Retina (tissue), 1 donor: ENCODE data around the gene APOM.

ENCODE experiments used
- DNase-seq: peaks from one replicate; pipeline ENCODE4 v3.0.0-alpha.2; 2016

Gene APOM

DNA sequence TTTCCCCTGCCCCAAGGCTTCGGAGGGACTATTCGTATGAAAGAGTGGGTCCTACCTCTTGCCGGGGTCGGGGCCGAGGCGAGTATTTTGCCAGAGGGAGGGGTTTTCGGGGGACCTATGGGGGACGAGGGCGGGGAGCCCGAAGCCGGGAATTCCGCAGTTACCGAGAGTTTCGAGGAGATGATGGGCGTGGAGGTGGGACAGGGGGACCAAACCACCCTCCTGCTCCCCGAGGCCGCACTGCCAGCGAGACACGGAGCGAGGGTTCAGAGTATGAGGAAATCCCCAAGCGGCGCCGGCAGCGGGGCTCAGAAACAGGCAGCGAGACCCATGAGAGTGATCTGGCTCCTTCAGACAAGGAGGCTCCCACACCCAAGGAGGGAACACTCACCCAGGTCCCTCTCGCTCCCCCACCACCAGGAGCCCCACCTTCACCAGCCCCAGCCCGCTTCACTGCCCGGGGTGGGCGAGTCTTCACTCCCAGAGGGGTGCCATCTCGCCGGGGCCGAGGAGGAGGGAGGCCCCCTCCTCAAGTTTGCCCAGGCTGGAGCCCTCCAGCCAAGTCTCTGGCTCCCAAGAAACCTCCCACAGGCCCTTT lies 23.9 kb upstream of the APOM start:
- DNase-seq, result no peak

DNA sequence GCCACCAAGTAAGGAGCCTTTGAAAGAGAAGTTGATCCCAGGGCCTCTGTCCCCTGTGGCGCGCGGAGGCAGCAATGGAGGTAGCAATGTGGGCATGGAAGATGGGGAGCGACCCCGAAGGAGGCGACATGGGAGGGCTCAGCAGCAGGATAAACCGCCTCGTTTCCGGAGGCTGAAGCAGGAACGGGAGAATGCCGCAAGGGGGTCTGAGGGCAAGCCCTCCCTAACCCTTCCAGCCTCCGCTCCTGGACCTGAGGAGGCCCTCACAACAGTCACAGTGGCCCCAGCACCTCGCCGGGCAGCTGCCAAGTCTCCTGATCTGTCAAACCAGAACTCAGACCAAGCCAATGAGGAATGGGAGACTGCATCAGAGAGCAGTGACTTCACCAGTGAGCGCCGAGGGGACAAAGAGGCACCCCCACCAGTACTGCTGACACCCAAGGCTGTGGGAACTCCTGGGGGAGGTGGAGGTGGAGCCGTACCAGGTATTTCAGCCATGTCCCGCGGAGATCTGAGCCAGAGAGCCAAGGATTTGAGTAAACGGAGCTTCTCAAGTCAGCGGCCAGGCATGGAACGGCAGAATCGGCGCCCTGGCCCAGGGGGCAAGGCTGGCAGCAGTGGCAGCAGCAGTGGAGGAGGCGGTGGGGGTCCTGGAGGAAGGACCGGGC lies 23.3 kb upstream of the APOM start:
- DNase-seq, result no peak

DNA sequence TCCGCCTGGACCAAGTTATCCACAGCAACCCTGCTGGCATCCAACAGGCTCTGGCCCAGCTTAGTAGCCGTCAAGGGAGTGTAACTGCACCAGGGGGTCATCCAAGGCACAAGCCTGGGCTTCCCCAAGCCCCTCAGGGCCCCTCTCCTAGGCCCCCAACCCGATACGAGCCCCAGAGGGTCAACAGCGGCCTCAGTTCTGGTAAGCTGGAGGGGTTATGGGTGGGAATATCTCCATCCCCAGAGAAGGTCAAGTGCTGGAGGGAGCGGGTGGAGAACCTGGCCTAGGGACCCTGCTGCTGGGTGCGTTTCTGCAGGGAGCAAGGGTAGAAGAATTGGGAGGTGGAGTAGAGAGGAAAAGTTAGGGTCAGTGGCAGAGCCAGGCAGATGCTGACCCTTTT lies 22.2 kb upstream of the APOM start:
- DNase-seq, result no peak

DNA sequence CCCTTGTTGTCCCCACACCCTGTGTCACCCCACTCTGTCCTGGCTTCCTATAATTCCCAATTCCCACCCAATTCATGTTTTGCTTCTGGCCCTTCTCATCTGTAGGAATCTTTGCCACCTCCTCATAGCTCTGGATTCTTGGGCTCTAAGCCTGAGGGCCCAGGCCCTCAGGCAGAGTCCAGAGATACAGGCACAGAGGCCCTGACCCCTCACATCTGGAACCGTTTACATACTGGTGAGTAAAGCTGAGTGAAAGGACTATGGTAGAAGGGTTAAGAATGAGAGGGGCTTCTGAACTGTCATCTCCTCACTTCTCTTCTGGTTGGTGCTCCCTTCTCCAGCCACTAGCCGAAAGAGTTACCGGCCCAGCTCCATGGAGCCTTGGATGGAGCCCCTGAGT lies 21.6 kb upstream of the APOM start:
- no peak for DNase-seq

DNA sequence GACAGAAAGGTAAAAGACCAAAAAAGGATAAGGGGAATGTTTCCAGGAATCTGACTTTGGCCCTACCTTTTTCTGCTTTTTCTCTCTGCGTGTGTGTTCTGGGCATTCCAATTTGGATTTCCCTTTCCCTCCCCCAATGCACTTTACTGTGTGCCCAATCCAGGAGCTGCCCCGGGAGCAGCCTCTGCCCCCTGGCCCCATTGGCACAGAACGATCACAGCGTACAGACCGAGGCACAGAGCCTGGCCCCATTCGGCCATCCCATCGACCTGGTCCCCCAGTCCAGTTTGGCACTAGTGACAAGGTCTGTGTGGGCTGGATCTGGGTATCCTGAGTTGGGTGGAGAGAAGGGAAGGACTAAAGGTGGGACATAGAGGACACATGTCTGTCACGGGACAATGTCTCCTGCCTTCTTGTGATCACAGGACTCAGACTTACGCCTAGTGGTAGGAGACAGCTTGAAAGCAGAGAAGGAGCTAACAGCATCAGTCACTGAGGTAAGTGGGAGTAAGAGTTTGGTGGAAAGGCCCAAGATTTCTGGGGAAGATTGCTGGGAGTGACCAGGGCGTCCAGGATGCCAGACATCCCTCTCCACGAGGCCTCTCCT lies 20.6 kb upstream of the APOM start:
- DNase-seq, result no peak

DNA sequence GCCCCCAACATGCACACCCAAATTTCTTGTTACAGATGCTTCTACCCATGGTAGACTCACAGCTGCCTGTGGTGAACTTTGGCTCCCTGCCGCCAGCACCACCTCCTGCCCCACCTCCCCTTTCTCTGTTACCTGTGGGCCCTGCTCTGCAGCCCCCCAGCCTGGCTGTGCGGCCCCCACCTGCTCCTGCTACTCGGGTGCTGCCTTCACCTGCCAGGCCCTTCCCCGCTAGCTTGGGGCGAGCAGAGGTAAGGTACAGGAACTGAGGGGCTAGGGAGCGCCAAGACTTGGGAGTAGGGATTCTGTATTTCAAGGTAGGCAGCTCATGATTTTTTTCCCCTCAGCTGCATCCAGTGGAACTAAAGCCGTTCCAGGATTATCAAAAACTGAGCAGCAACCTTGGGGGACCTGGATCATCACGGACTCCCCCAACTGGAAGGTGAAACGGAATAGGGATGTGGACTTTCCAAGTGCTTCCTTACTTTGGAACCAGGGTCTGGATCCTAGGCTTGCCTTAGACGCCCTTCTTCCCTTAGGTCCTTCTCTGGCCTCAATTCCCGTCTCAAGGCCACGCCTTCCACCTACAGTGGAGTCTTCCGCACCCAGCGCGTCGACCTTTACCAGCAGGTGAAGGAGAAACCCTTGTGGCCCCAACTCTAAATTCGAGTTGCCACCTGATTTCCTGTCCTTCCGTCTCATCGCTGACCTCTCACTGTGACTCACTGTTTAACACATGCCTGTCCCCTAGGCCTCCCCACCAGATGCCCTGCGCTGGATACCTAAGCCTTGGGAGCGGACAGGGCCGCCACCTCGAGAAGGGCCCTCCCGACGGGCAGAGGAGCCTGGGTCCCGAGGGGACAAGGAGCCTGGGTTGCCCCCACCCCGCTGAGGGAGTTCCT lies 18.7 kb upstream of the APOM start:
- no peak for DNase-seq

DNA sequence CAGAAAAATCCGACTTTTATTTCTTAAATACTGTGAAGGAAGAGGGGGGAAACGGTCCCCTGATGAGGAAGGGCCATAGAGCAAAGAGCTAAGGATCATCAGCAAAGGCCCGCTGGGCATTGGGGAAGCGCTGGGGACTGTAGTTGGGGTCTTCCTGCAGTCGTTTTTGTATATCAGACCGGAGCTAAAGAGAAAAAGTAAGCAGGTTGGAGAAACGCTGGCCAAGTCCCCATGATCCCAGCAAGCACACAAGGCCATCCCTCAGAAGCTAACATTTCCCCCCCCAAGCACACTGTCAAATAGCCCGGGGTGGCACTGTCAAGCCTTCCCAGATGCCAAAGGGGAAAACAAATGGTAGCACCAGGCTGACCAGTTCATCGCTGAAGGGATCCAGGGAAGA lies 16.7 kb upstream of the APOM start:
- DNase-seq, result no peak

DNA sequence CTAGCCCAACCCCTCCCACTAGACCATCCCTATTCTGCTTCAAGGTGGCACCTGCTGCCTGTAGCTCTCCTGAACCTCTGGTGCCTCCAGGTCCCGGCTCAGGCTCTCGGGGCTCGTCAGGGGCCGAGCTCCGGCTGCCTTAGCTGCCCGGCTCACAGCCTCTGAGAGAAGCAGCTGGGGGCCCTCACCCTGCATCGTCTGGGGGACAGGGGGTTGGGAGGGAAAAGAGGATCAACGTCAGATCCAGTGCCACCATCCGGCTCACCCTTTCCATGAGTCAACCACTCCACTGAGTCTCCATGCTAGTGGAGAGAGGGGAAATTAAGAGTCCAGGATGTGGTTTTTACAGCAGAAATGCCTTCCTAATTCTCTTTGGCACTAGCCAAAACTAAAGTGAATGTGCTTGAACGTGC lies 16.2 kb upstream of the APOM start:
- no peak for DNase-seq

DNA sequence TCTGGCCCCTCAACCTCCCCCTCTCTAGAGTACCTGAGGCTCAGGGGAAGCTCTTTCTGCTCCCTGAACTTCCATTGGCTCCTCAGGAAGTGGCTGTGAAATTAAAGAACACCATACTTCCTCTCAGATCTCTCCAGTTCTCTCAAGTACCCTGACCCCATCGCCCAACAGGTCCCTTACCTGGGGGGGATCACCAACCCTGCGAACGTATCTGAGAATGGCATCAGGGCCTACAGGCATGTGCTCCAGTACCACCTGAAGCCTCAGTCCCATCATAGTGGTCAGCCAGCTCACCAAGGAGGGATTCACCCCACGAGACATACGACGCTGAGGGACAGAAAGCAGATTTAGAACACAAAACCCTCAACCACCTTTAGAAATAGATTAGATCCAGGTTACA lies 15.1 kb upstream of the APOM start:
- DNase-seq, result no peak

DNA sequence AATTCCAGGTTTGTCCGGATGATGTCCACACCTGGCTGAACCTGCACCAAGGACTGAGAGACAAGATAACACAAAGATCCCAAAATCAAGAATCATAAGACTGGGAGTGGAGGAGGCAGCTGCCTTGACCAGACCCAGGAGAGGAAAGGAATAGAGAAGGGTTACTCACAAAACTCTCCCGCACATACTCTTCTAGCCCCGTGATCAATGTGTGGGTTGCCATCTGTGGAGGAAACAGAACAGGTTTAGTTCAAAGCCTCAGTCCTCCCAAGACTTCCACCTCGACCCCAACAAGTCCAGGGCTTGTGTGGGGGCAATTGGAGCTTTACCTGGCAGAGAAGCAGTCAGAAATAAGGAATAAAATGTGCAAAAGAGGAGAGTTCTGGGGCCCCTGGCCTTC lies 14.3 kb upstream of the APOM start:
- DNase-seq, result no peak

DNA sequence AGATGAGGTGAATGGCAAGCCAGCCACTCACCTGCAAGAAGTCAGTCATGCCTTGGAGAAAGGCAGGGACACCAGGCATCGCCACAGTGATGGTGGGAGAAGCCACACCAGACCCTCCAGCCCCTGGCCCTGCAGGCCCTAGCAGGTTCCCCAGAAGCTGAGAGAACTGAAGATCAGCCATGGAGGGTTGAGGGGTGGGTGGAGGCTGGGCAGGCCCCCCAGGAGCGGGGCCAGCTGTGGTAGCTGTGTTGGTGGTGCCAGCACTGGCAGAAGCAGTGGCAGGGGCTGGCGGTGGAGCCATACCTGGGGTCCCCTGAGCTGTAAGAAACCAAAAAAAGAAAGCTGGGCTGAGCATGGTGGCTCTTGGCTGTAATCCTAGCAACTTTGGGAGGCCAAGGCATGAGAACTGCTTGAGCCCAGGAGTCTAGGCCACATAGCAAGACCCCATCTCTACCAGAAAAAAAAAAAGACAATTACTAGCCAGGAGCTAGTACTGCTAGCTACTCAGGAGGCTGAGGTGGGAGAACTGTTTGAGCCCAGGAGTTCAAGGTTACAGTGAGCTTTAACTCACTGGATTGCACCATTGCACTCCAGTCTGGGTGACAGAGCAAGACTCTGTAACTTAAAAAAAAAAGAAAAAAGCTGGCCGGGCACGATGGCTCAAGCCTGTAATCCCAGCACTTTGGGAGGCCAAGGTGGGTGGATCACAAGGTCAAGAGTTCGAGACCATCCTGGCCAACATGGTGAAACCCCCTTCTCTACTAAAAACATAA lies 12.7 kb upstream of the APOM start:
- no peak for DNase-seq

DNA sequence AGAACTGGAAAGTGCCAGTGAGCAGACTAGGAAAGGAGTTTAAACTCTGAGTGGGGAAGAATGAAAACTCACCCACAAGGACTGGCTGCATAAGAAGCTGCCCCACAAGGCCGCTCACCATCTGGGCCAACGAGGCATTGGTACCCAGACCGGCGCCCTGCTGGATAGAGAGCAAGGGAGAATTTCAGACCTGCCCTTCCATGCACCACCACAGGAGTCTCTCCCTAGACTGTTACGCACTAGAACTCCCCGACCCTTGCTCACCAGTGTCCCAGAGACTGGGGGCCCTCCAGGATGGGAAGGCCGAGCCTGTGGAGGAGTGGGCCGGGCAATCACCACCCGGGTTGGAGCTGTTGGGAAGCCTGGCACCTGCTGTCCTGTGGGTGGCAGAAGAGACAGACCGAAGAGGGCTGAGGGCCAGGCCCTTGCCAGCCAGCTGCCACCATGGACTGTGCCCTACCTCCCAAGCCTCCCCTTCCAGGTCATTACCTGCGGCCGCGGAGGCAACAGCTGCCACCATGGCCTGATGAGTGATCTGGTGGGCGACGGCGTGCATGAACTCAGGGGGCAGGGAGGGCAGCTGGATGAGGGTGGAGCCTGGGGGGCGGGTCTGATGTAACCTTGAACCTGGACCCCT lies 11.8 kb upstream of the APOM start:
- DNase-seq, result no peak

DNA sequence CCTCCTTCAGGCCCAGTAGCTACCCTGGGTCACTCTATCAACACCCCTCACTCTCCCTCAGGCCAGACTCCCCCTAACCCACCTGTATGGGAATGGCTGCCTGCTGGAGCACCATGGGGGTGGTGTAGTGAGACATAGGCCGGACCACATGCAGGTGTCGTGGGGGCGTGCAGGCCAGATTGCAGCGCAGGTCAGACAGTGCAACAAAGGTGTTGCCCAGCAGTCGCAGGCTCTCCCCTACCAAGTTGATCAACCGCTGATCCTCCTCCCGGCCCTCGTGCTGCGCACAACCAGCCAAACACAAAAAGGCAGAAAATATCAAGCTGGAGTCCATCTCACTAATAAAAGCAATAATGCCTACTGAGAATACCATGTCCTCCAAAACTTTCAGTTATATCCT lies 10.4 kb upstream of the APOM start:
- DNase-seq, result no peak

DNA sequence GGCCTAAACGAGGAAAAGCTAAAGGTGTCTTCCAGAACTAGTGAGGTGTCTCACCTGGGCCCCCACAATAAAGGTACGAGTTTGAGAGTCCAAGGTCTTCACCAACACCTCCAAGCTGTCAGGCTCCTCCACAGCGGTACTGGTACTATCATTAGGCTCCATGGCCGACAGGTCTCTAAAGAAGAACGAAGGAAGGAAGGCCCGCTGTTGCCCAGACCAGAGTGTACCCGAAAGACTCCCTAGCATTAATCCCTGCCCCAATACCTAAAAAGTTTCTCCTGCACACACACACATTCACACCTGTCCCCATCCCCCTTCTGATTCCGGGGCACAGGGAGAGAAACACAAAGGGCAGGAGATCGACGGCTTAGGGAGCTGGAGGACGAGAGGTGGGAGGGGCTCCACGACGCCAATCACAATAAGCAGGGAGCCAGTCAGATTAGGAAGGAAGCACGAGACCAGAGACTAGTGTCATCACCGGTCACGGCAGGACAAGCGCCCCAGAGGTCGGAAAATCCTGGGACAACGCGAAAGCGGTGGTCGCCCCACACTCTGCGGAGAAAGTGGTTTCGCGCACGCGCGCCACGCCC lies 4.0 kb upstream of the APOM start:
- DNase-seq, result no peak

DNA sequence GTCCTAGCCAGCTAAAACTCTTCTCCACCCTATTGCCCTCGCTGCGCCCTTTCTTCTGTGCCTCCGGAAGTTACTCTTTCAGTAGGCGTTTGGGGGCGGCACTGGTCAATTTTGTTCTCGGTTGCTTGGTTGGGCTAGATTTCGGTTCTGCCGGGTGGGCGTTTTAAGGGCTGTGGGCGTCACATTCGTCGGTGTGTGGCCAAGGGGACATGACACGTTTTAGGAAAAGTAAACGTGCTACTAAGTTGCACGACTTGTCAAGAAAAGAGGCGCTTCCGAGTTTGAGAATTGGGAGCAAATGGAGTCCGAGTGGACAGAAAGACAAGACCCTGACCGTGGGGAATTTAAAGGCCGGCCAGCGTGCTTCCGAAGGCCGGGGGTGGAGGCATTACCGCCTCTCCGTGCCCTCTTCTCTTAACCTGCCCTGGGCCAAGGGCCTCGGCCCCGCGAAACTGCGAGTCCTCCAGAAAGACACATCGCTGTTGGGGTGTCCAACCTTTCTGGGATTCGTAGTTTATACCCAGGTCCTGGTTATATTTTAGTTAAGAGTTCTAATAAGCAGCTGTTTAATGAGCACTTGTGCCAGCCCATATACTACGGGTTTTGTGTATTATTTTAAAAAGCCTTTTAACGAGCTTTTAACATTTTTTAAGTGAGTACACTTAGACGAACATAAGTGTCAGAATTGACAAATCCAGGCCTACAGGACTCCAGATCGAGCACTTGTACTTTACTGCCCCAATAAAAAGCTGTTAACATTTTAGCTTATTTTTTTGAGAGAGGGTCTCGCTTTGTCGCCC lies 2.6 kb upstream of the APOM start:
- DNase-seq, result peak; percentile 100

DNA sequence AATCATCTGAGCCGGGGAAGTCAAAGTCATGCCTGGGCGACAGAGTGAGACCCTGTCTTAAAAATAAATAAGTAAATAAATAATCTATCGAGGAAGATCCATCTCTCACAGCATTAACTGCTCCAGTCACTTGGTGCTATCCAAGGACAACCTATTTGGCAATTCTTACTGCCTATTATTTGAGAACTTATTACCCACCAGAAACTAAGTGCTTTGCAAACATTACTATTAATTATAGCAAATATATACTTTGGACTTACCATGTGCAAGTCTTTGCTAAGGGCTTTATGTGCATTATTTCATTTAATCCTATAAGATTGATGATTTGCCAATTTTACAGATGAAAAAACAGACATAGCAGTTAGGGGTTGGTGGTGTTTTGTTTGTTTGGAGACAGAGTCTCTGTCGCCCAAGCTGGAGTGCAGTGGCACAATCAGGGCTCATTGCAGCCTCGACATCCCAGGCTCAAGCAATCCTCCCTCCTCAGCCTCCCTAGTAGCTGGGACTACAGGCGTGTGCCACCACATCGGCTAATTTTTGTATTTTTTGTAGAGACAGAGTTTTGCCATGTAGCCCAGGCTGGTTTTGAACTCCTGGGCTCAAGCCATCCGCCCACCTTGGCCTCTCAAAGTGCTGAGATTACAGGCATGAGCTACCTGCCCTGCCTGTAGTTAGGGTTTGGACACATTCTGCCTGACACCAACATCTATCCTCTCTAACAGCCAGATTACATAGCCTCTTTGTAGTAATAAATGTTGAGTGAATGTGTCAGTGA lies 933 bp upstream of the APOM start:
- no peak for DNase-seq

DNA sequence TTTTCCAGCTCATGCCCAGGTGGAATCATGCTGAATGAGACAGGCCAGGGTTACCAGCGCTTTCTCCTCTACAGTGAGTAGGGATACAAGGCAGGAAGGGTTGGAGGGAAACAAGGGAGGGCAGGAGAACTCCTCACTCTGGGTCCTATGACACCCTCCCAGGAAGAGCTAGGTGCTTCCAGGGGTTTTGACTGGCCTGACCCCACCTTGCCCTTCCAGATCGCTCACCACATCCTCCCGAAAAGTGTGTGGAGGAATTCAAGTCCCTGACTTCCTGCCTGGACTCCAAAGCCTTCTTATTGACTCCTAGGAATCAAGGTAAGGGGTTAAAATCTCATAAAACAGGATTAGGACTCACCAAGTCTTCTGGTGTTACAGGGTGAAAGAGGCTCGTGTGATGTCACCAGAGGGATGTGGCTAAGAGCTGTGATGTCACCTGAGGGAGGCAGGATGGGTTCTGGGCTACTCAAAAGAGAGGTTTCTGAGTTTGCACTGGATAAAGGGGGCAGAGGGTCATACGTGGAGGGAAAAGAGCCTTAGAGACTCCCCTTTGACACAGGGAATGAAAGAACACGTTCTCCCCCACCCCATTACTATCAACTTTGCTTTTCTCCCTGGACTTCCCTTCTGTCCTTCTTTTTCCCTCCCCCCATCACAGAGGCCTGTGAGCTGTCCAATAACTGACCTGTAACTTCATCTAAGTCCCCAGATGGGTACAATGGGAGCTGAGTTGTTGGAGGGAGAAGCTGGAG lies 1.9 kb downstream of the APOM start:
- no peak for DNase-seq

DNA sequence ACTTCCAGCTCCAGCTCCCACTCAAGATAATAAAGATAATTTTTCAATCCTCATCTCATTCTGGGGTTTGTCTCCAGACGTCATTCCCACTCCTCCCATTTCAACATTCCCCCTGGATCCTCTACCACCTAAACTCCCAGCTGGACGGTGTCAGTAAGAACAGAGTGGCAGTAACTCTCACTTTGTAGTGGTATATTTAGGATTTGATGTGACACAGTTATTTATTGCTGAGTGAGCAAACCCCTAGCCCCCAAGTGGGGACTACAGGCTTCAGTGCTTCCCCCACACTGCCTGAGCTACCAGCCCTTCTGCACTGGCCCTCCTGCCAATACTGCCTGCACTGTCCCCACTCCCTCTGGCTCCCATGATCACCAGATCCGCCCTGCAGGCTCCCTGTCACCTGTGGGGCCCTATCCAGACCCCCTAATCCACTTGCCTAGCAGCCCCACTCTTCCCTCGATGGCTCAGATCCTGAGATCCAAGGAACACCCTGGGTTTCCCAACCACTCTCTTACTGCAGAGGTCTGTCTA lies 2.5 kb downstream of the APOM start:
- DNase-seq, result no peak

DNA sequence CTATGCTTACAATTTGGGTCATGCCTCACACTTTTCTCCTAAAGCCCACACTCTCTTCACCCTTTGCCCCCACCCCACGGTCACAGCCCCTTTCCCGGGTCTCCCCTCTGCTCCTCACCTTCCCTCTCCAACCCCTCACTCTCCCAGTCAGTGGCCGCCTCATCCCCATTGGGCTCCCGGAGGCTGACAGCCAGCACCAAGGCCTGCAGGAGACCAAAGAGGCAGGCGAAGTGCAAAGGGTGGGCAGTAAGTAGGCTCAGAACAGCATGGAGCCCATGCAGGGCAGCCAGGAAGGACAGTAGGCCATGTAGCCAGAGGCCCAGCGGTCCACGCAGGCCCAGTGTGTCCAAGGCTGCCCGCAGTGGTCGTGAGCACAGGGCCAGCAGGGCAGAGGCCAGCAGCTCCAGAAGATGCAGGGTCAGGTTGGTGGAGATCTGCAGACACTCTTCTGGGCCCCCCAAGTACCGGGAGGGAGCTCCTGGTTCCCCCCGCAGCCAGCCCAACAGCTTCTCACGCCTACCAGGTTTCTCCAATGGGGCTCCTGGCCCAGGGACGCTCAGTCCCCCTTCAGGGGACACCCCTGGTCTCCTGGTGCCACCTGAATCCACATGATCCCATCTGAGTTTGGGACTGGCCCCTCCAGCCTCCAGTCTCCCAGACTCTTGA lies 3.4 kb downstream of the APOM start:
- DNase-seq, result no peak
